ENCODE results near the gene ADGRL4. TPM values are rescaled to one million over a fixed set of nuclear protein-coding genes. Genes with fewer than 3 reads are reported as not detected.
A peak's percentile ranks its signal among the peaks of the same experiment; 100 is the strongest.

Gene ADGRL4
- polyA plus RNA-seq, 2 of the 4 experiments (the other 2 are of a cell fraction) = not detected

GRCh38 chr1:79052829-79053449, 46.4 kb upstream of the ADGRL4 start:
- no peak for DNase-seq (ENCODE audit: low read depth in 1 of 2, low spot score in 1 of 2)
- no peak for FAIRE-seq
- ChIA-PET POLR2A (no interaction called here), CTCF (no interaction called here)
- TF ChIP-seq FOSB (CRISPR knock-in tag; IDR thresholded peaks at IDR 0.05) (no peak), NR3C1 (IDR thresholded peaks at IDR 0.05) (no peak), FOXS1 (CRISPR knock-in tag; IDR thresholded peaks at IDR 0.05) (no peak), HOXA7 (CRISPR knock-in tag; IDR thresholded peaks at IDR 0.05) (no peak), CTCF (IDR thresholded peaks at IDR 0.05) (no peak), MAX (IDR thresholded peaks at IDR 0.05) (no peak), ATOH8 (CRISPR knock-in tag; IDR thresholded peaks at IDR 0.05; ENCODE audit: low read depth) (no peak), GATA3 (IDR thresholded peaks at IDR 0.05; ENCODE audit: borderline replicate concordance) (no peak), MAFK (IDR thresholded peaks at IDR 0.05; ENCODE audit: partially characterized antibody) (no peak), BHLHE40 (IDR thresholded peaks at IDR 0.05; ENCODE audit: low read depth, low read length) (no peak), RFX5 (IDR thresholded peaks at IDR 0.05) (no peak), CHD2 (IDR thresholded peaks at IDR 0.05; ENCODE audit: low read length, partially characterized antibody) (no peak), ELK1 (IDR thresholded peaks at IDR 0.05; ENCODE audit: low read depth, low read length) (no peak), ZNF302 (CRISPR knock-in tag; IDR thresholded peaks at IDR 0.05) (no peak), HMGXB4 (CRISPR knock-in tag; IDR thresholded peaks at IDR 0.05; ENCODE audit: borderline replicate concordance) (no peak), MAZ (IDR thresholded peaks at IDR 0.05; ENCODE audit: borderline replicate concordance, low read depth, low read length) (no peak), HOXB13 (CRISPR knock-in tag; IDR thresholded peaks at IDR 0.05; ENCODE audit: low read depth) (no peak), JUN (IDR thresholded peaks at IDR 0.05) (no peak), CEBPB (IDR thresholded peaks at IDR 0.05) (no peak)
- ATAC-seq = no peak
- no peaks in the 10 kb centered on the region for H3K4me1 ChIP-seq
- peak overlapping the region; percentile 45 to 53; a peak in 1 of 6 replicates for H3K27ac ChIP-seq
- H3K4me2 ChIP-seq = peak overlapping the region; percentile 72
- H3K4me3 ChIP-seq = peak overlapping the region; percentile 42
- 11% methylated on average over 4 of the region's 4 CpGs for WGBS (ENCODE audit: missing lambda C conversion rate)
- H3K9me3 ChIP-seq = no peaks in the 10 kb centered on the region

GRCh38 chr1:79044974-79045650, 38.6 kb upstream of the ADGRL4 start:
- Histone ChIP-seq H3K9me3 (no peaks in the 10 kb centered on the region), H3K4me2 (no peak overlapping the region), H3K4me3 (no peak overlapping the region), H3K4me1 (peaks cover 21% of the 10 kb centered on the region), H3K27ac (no peak overlapping the region)
- TF ChIP-seq EHF (CRISPR knock-in tag; IDR thresholded peaks at IDR 0.05) = no peak
- TF ChIP-seq RAD21 (conservative IDR thresholded peaks at IDR 0.05 in 1 of 2, IDR thresholded peaks at IDR 0.05 in 1 of 2) = peak in 1 of 2 experiments; percentile 16; a peak in 1 of 5 replicates
- FAIRE-seq (no peak), ATAC-seq (no peak; a peak in 1 of 6 replicates), DNase-seq (ENCODE audit: low read depth in 1 of 2, low spot score in 1 of 2) (no peak)
- WGBS (ENCODE audit: missing lambda C conversion rate) = 84% methylated on average over 16 of the region's 18 CpGs
- POLR2A ChIA-PET = no interaction called here
- CTCF ChIA-PET = no interaction called here

All from A549 (cell line).